Esophagus squamous epithelium (tissue), 5 donors: Measurements from ENCODE around the gene TMCC1. TPM values are rescaled to one million over a fixed set of nuclear protein-coding genes. Genes with fewer than 3 reads are reported as not detected.

Experiments
- DNase-seq: peaks from one replicate; lab custom pipeline; 2025; lab: John Stamatoyannopoulos, UW
- H3K27ac ChIP-seq, 4 donors: fragments of 200-600 bp; sonication (generic); one replicate each; pipeline ENCODE4 v1.5.1; 2016 to 2019; ENCODE audit warnings: mild to moderate bottlenecking in 1 of 4
- H3K27me3 ChIP-seq, 4 donors: fragments of 200-600 bp; sonication (generic); 1 replicate in 3 of 4; 2 replicates in 1 of 4; pipeline versions ENCODE4 v1.5.1 to v1.6.0; 2017 to 2021; ENCODE audit warnings: antibody characterized with exemption in 1 of 4
- H3K36me3 ChIP-seq, 3 donors: fragments of 200-600 bp; sonication (generic); one replicate each; pipeline ENCODE4 v1.5.1; 2016 to 2019
- H3K4me1 ChIP-seq, 3 donors: fragments of 200-600 bp; sonication (generic); one replicate each; pipeline ENCODE4 v1.5.1; 2017 to 2019
- H3K4me3 ChIP-seq, 4 donors: fragments of 200-600 bp; sonication (generic); 1 replicate in 3 of 4; 2 replicates in 1 of 4; pipeline ENCODE4 v1.5.1; 2016 to 2019; ENCODE audit warnings: mild to moderate bottlenecking in 2 of 4, moderate library complexity in 1 of 4
- H3K9me3 ChIP-seq, 3 donors: fragments of 200-600 bp; sonication (generic); one replicate each; pipeline ENCODE4 v1.5.1; 2016 to 2019
- POLR2A ChIP-seq, 4 donors: fragments of 450-650 bp; IDR thresholded peaks; one replicate each; pipeline ENCODE4 v1.6.1; 2017; ENCODE audit warnings: antibody characterized with exemption in 4 of 4, mild to moderate bottlenecking in 4 of 4, moderate library complexity in 3 of 4
- WGBS, 2 donors: methylation state at CpG; one replicate each; pipeline ENCODE4 v1.1.5; 2018; 5-methylcytosine and 5-hydroxymethylcytosine counted together
- intact Hi-C: fragments of 100-400 bp; cut with DNase I; formaldehyde crosslinking; loops from one replicate; pipeline ENCODE4 v1.15.0; 2022
- total RNA-seq, 4 donors: library from RNA; depleted of rRNA; stranded (reverse); fragments of >200 nt; gene quantifications; one replicate each; pipeline ENCODE4 v1.1.0, GENCODE V29; 2016
- TF ChIP-seq, protein P1 (sequence below), 6 experiments: fragments of 450-650 bp in 4 of 6; fragments of 200-600 bp in 2 of 6; sonication (generic) in 2 of 6; IDR thresholded peaks; one replicate each; pipeline ENCODE4 v1.5.1; 2016 to 2019; ENCODE audit warnings: antibody characterized with exemption in 6 of 6, mild to moderate bottlenecking in 4 of 6, moderate library complexity in 4 of 6
- donor health status: DM: yes; HTN: yes; CAD: no.

TMCC1 gene
- total RNA-seq, 4 donors from 2014 or later = 13.1 to 23.5 (median 18.4) TPM

DNA sequence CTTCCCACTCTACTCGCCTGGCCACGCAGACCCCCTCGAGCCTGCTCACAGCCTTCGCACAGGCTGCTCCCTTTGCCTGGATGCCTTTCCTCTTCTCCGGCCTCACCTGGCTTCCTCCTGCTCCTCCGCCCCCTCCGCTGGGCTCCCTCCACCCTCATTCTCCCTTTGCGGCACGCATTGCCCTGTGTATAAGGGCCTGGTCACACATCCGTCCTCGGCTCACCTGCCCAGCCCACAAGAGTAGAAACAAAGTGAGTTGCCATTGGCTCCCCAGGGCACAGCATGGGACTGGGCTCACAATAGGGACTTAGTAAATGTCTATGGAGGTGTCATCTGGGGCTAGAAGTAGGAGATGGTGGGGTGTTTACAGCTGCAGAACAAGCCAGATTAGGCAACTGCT is 291.2 kb downstream of the TMCC1 start:
- peak overlapping the region in 3 of 4 donors; percentile 49 to 66 (median 65) for H3K4me3 ChIP-seq
- no peaks in the 10 kb centered on the region for H3K36me3 ChIP-seq
- no peak for DNase-seq
- peak overlapping the region in 3 of 4 donors; percentile 77 to 94 (median 92) for H3K27ac ChIP-seq
- TF ChIP-seq, protein P1, sequence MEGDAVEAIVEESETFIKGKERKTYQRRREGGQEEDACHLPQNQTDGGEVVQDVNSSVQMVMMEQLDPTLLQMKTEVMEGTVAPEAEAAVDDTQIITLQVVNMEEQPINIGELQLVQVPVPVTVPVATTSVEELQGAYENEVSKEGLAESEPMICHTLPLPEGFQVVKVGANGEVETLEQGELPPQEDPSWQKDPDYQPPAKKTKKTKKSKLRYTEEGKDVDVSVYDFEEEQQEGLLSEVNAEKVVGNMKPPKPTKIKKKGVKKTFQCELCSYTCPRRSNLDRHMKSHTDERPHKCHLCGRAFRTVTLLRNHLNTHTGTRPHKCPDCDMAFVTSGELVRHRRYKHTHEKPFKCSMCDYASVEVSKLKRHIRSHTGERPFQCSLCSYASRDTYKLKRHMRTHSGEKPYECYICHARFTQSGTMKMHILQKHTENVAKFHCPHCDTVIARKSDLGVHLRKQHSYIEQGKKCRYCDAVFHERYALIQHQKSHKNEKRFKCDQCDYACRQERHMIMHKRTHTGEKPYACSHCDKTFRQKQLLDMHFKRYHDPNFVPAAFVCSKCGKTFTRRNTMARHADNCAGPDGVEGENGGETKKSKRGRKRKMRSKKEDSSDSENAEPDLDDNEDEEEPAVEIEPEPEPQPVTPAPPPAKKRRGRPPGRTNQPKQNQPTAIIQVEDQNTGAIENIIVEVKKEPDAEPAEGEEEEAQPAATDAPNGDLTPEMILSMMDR (IDR thresholded peaks at IDR 0.05) = no peak
- no peak for TF ChIP-seq POLR2A (IDR thresholded peaks at IDR 0.05)
- peaks cover 38 to 95% (median 50%) of the 10 kb centered on the region in 3 donors for H3K4me1 ChIP-seq
- 85 to 88% methylated on average over 7 to 8 of the region's 11 CpGs for WGBS, 2 donors
- intact Hi-C loops = loop anchor here (10.0 kb wide), 1 partner anchor 118 kb away; no protein-coding TSS in a partner anchor
- H3K9me3 ChIP-seq = no peaks in the 10 kb centered on the region
- peaks cover 0 to 25% (median 4%) of the 10 kb centered on the region in 4 donors for H3K27me3 ChIP-seq

DNA sequence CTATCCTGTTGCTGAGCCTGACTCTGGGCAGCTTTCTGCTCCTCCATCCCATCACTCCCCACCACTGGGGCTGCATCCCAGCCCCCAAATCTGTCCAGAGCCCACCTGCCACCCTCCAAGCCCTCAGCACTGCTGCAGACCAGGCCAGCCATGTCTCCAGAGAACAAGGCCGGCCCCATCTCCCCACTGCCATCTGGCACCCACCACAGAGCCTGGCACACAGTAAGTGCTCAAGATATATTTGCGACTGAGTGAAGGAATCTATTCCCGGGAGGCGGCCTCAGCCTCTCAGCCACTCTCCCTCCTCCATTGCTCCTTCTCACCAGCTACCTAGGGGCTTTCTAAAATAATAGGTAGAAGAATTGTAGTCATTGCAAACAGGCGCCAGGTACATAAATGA is 291.8 kb downstream of the TMCC1 start:
- H3K9me3 ChIP-seq = no peaks in the 10 kb centered on the region
- peak overlapping the region in 3 of 4 donors; percentile 77 to 94 (median 92) for H3K27ac ChIP-seq
- H3K27me3 ChIP-seq = peaks cover 0 to 20% (median 4%) of the 10 kb centered on the region in 4 donors
- 64 to 71% methylated on average over 5 of the region's 5 CpGs for WGBS, 2 donors
- TF ChIP-seq POLR2A (IDR thresholded peaks at IDR 0.05) = no peak
- TF ChIP-seq, protein P1 (IDR thresholded peaks at IDR 0.05) = no peak
- peaks cover 39 to 96% (median 54%) of the 10 kb centered on the region in 3 donors for H3K4me1 ChIP-seq
- intact Hi-C loops = loop anchor here (10.0 kb wide), 1 partner anchor 117 kb away; no protein-coding TSS in a partner anchor
- no peaks in the 10 kb centered on the region for H3K36me3 ChIP-seq
- peak overlapping the region in 2 of 4 donors; percentile 65 to 66 for H3K4me3 ChIP-seq
- DNase-seq = no peak

DNA sequence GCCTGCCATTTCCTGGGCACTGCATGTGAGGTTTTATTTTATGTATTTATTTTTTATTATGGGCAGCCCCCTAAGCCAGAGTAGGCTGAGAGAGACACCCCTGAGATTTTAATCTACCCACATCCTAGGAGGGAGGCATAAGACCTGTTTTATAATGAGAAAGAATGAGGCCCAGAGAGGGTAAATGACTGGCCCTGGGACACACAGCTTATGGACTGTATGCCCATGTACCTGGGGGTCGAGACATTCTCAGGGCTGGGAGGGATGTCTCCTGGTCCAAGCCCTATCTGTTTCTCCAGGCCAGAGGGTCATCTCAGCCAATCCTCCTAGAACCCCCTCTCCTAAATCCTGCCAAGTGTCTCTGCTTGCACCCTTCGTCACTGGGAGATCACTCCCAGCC is 293.2 kb downstream of the TMCC1 start:
- no peaks in the 10 kb centered on the region for H3K9me3 ChIP-seq
- no peak for DNase-seq
- peaks cover 0 to 9% (median 0%) of the 10 kb centered on the region in 4 donors for H3K27me3 ChIP-seq
- H3K27ac ChIP-seq = peak overlapping the region; percentile 32 to 94 (median 84)
- WGBS, 2 donors = 62 to 80% methylated on average over 1 to 2 of the region's 2 CpGs
- no peak for TF ChIP-seq POLR2A (IDR thresholded peaks at IDR 0.05)
- TF ChIP-seq, protein P1 (IDR thresholded peaks at IDR 0.05) = no peak
- H3K4me3 ChIP-seq = no peak overlapping the region
- intact Hi-C loops = loop anchor here (10.0 kb wide), 1 partner anchor 116 kb away; no protein-coding TSS in a partner anchor
- no peaks in the 10 kb centered on the region for H3K36me3 ChIP-seq
- peaks cover 46 to 100% (median 61%) of the 10 kb centered on the region in 3 donors for H3K4me1 ChIP-seq

DNA sequence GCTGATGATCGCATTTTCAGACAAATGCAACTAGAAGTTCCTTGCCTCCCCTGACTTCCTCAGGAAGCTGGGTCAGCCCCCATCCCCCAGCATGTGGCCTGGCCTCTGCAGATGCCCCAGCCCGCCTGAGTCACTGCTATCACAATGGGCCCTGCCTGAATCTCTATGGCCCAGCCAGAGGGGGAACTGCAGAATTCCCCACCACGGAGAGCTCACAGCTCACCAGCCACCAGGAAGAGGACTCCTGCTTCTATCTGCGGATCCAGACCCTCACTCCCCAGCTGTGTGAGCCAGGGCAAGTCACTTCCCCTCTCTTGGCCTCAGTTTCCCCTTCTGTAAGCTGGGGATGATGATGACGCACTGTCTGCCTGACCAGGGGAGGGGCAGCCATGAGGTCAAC is 293.9 kb downstream of the TMCC1 start:
- Histone ChIP-seq H3K9me3 (no peaks in the 10 kb centered on the region), H3K27ac (peak overlapping the region; percentile 67 to 94 (median 84)), H3K36me3 (no peaks in the 10 kb centered on the region), H3K27me3 (peaks cover 0 to 2% (median 0%) of the 10 kb centered on the region in 4 donors), H3K4me1 (peaks cover 44 to 100% (median 68%) of the 10 kb centered on the region in 3 donors), H3K4me3 (peak overlapping the region in 1 of 4 donors; percentile 18)
- 49% methylated on average over 4 of the region's 5 CpGs; no CpG with 5 or more reads in 1 of the 2 donors for WGBS, 2 donors
- TF ChIP-seq, protein P1 (IDR thresholded peaks at IDR 0.05) = no peak
- TF ChIP-seq POLR2A (IDR thresholded peaks at IDR 0.05) = no peak
- intact Hi-C loops = loop anchor here (10.0 kb wide), 1 partner anchor 115 kb away; no protein-coding TSS in a partner anchor
- no peak for DNase-seq

DNA sequence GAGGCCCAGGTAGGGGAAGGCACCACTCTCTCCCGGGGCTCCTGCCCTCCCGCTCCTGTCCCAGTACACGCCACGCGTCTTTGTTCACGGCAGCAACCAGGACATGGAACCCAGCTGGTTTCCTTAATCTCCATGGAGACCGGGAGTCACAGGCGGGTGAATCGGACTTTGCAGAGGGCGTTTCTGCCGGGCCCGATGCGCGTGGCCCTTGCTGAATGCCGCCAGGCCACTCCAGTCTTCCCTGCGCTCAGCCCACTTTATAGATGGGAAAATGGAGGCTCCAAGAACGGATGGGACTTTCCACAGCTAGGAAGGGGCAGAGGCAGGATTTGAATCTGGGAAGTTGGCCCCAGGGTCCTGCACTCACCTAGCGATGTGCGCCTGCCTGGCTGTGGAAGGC is 294.4 kb downstream of the TMCC1 start:
- 52 to 79% methylated on average over 10 to 17 of the region's 19 CpGs for WGBS, 2 donors
- Histone ChIP-seq H3K27me3 (no peaks in the 10 kb centered on the region), H3K4me3 (peak overlapping the region in 1 of 4 donors; percentile 18), H3K4me1 (peaks cover 40 to 100% (median 74%) of the 10 kb centered on the region in 3 donors), H3K9me3 (no peaks in the 10 kb centered on the region), H3K36me3 (no peaks in the 10 kb centered on the region), H3K27ac (peak overlapping the region; percentile 67 to 94 (median 84))
- intact Hi-C loops = no loop called here
- DNase-seq = no peak
- TF ChIP-seq, protein P1 (IDR thresholded peaks at IDR 0.05) = no peak
- no peak for TF ChIP-seq POLR2A (IDR thresholded peaks at IDR 0.05)
